OCI-LY1 (cell line): ENCODE data around the gene PFKL.

ENCODE experiments used
- H2AFZ ChIP-seq: fragments of 200-600 bp; sonication (generic), shearing (Covaris generic); 2 replicates; pipeline ENCODE4 v1.6.0; 2014; ENCODE audit warnings: antibody characterized with exemption, mild to moderate bottlenecking, low read length
- H3F3A ChIP-seq: fragments of 200-600 bp; sonication (generic), shearing (Covaris generic); 2 replicates; pipeline ENCODE4 v1.6.0; 2014; ENCODE audit warnings: mild to moderate bottlenecking, antibody characterized with exemption, low read length, moderate library complexity; ENCODE audit not compliant: insufficient read depth
- H3K27ac ChIP-seq: fragments of 200-600 bp; sonication (generic); 2 replicates; pipeline ENCODE4 v1.5.1; 2014; ENCODE audit warnings: low read length, mixed run types, mild to moderate bottlenecking, low read depth; ENCODE audit not compliant: poor library complexity, severe bottlenecking
- H3K27me3 ChIP-seq: fragments of 200-600 bp; sonication (generic); 2 replicates; pipeline ENCODE4 v1.6.0; 2014; ENCODE audit warnings: antibody characterized with exemption, mild to moderate bottlenecking, low read length, moderate library complexity; ENCODE audit not compliant: insufficient read depth
- H3K36me3 ChIP-seq: fragments of 200-600 bp; sonication (generic); 2 replicates; pipeline ENCODE4 v1.6.1; 2014; ENCODE audit warnings: mild to moderate bottlenecking, antibody characterized with exemption, low read length, moderate library complexity, mixed read lengths; ENCODE audit not compliant: insufficient read depth
- H3K4me1 ChIP-seq: fragments of 200-600 bp; sonication (generic); 2 replicates; pipeline ENCODE4 v1.5.1; 2014; ENCODE audit warnings: mild to moderate bottlenecking, low read length, moderate library complexity; ENCODE audit not compliant: insufficient read depth, severe bottlenecking
- H3K4me2 ChIP-seq: fragments of 200-600 bp; sonication (generic), shearing (Covaris generic); 2 replicates; pipeline ENCODE4 v1.6.1; 2014; ENCODE audit warnings: low read length
- H3K4me3 ChIP-seq: fragments of 200-600 bp; sonication (generic); 2 replicates; pipeline ENCODE4 v1.5.1; 2014; ENCODE audit warnings: low read length, low read depth, mild to moderate bottlenecking, mixed read lengths; ENCODE audit not compliant: poor library complexity, severe bottlenecking
- H3K79me2 ChIP-seq: fragments of 200-600 bp; shearing (Covaris generic); 2 replicates; pipeline ENCODE4 v1.6.1; 2016; ENCODE audit warnings: mixed run types, low read length, mixed read lengths; ENCODE audit not compliant: insufficient read depth
- H3K9ac ChIP-seq: fragments of 200-600 bp; sonication (generic), shearing (Covaris generic); 2 replicates; pipeline ENCODE4 v1.6.1; 2014; ENCODE audit warnings: mild to moderate bottlenecking, low read length, mixed read lengths
- H3K9me2 ChIP-seq: fragments of 200-600 bp; sonication (generic), shearing (Covaris generic); 2 replicates; pipeline ENCODE4 v1.6.1; 2014; ENCODE audit warnings: low read depth, mild to moderate bottlenecking, low read length, mixed read lengths
- H3K9me3 ChIP-seq: fragments of 200-600 bp; shearing (Covaris generic); 2 replicates; pipeline ENCODE4 v1.6.1; 2014; ENCODE audit warnings: low read length, mixed read lengths
- H4K20me1 ChIP-seq: fragments of 200-600 bp; sonication (generic), shearing (Covaris generic); 2 replicates; pipeline ENCODE4 v1.6.0; 2016; ENCODE audit warnings: mild to moderate bottlenecking, low read length; ENCODE audit not compliant: insufficient read depth
- CTCF ChIP-seq: fragments of 200-600 bp; sonication (generic), shearing (Covaris generic); IDR thresholded peaks from 2 replicates; pipeline ENCODE4 v1.5.1; 2017; ENCODE audit warnings: mild to moderate bottlenecking, antibody characterized with exemption, low read length, moderate library complexity, mixed read lengths
- EZH2 ChIP-seq: fragments of 200-600 bp; sonication (generic), shearing (Covaris generic); IDR thresholded peaks from 2 replicates; pipeline ENCODE4 v1.8.0; 2017; ENCODE audit warnings: borderline replicate concordance, mixed run types, mild to moderate bottlenecking, antibody characterized with exemption, low read length, moderate library complexity, mixed read lengths

Gene PFKL

GRCh38 chr21:44260791-44261631 is 38.8 kb upstream of the PFKL start:
- H3K27ac ChIP-seq: no peak overlapping the region
- no peaks in the 10 kb centered on the region for H3K4me1 ChIP-seq
- H2AFZ ChIP-seq: no peak overlapping the region
- H3K36me3 ChIP-seq: no peaks in the 10 kb centered on the region
- H3K4me2 ChIP-seq: no peak overlapping the region
- H3K4me3 ChIP-seq: no peak overlapping the region
- no peaks in the 10 kb centered on the region for H3K9me2 ChIP-seq
- H3K9me3 ChIP-seq: no peaks in the 10 kb centered on the region
- TF ChIP-seq CTCF: no peak
- TF ChIP-seq EZH2: no peak
- H3K27me3 ChIP-seq: peaks cover 10% of the 10 kb centered on the region
- no peak overlapping the region for H3K9ac ChIP-seq
- H3F3A ChIP-seq: no peaks in the 10 kb centered on the region
- no peaks in the 10 kb centered on the region for H4K20me1 ChIP-seq
- no peaks in the 10 kb centered on the region for H3K79me2 ChIP-seq

GRCh38 chr21:44261675-44262295 is 38.1 kb upstream of the PFKL start, which contains the start of gene DNMT3L:
TSS of gene DNMT3L (minus strand) at chr21:44261897. CDS start at chr21:44261259, 638 bp downstream.
- no peaks in the 10 kb centered on the region for H3F3A ChIP-seq
- H3K4me3 ChIP-seq: no peak within 1 kb of the TSS
- H3K9ac ChIP-seq: no peak within 1 kb of the TSS
- no peak within 1 kb of the TSS for H2AFZ ChIP-seq
- no peaks in the 10 kb centered on the region for H3K4me1 ChIP-seq
- no peaks in the 10 kb centered on the region for H4K20me1 ChIP-seq
- H3K27me3 ChIP-seq: peaks cover 9% of the 10 kb centered on the region
- H3K79me2 ChIP-seq: no peaks in the 10 kb centered on the region
- H3K9me3 ChIP-seq: no peaks in the 10 kb centered on the region
- no peak within 1 kb of the TSS for H3K4me2 ChIP-seq
- TF ChIP-seq CTCF (no peak), EZH2 (no peak)
- no peaks in the 10 kb centered on the region for H3K9me2 ChIP-seq
- no peak within 1 kb of the TSS for H3K27ac ChIP-seq
- H3K36me3 ChIP-seq: no peaks in the 10 kb centered on the region

- Histone ChIP-seq H4K20me1 (no peaks in the 10 kb centered on the region), H3K79me2 (no peaks in the 10 kb centered on the region), H3F3A (no peaks in the 10 kb centered on the region), H3K27me3 (peaks cover 7% of the 10 kb centered on the region), H3K9me3 (no peaks in the 10 kb centered on the region), H3K4me1 (no peaks in the 10 kb centered on the region), H3K27ac (no peak overlapping the region), H3K4me3 (no peak overlapping the region), H3K9ac (no peak overlapping the region), H3K9me2 (no peaks in the 10 kb centered on the region), H3K4me2 (no peak overlapping the region), H2AFZ (no peak overlapping the region), H3K36me3 (no peaks in the 10 kb centered on the region)
- no peak for TF ChIP-seq CTCF
- TF ChIP-seq EZH2: no peak
These were observed 37.4 kb upstream of the PFKL start for GRCh38 chr21:44262338-44263056.
